Neural cell (in vitro differentiated cells): ENCODE data around the gene CRYGA.

Experiments used
- EZH2 ChIP-seq: fragments of 200-600, 300-800 bp; shearing (Covaris generic), sonication (generic); IDR thresholded peaks from 2 replicates; pipeline ENCODE4 v1.6.1; 2014; ENCODE audit warnings: antibody characterized with exemption, low read length, borderline replicate concordance, mild to moderate bottlenecking; ENCODE audit not compliant: insufficient read depth, poor library complexity, severe bottlenecking
- TF ChIP-seq, protein P1 (sequence below): fragments of 450-650 bp; IDR thresholded peaks from 2 replicates; pipeline ENCODE4 v1.5.1; 2014; ENCODE audit warnings: antibody characterized with exemption, mild to moderate bottlenecking, moderate library complexity; ENCODE audit not compliant: poor library complexity, severe bottlenecking

- TF ChIP-seq, protein P1, sequence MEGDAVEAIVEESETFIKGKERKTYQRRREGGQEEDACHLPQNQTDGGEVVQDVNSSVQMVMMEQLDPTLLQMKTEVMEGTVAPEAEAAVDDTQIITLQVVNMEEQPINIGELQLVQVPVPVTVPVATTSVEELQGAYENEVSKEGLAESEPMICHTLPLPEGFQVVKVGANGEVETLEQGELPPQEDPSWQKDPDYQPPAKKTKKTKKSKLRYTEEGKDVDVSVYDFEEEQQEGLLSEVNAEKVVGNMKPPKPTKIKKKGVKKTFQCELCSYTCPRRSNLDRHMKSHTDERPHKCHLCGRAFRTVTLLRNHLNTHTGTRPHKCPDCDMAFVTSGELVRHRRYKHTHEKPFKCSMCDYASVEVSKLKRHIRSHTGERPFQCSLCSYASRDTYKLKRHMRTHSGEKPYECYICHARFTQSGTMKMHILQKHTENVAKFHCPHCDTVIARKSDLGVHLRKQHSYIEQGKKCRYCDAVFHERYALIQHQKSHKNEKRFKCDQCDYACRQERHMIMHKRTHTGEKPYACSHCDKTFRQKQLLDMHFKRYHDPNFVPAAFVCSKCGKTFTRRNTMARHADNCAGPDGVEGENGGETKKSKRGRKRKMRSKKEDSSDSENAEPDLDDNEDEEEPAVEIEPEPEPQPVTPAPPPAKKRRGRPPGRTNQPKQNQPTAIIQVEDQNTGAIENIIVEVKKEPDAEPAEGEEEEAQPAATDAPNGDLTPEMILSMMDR = no peak
- TF ChIP-seq EZH2 = no peak
These were observed 36.3 kb downstream of the CRYGA start for GRCh38 chr2:208127090-208127489.
